CD14-positive monocyte (primary cell): ENCODE data around the gene ZCRB1. TPM values are rescaled to one million over a fixed set of nuclear protein-coding genes. Genes with fewer than 3 reads are reported as not detected.

Experiments used
- DNase-seq, 3 donors: peaks; one replicate each; pipeline ENCODE4 v3.0.0-alpha.2; 2011 to 2022
- H2AFZ ChIP-seq: 2 replicates; pipeline ENCODE4 v1.6.0; 2012; ENCODE audit warnings: mild to moderate bottlenecking, low read depth, low read length, inconsistent platforms; ENCODE audit not compliant: insufficient read depth, poor library complexity, severe bottlenecking
- H3K27ac ChIP-seq, 2 donors: 1 replicate in 1 of 2; 2 replicates in 1 of 2; pipeline ENCODE4 v1.5.1; 2012 to 2013; ENCODE audit warnings: low read length in 2 of 2, control low read depth in 1 of 2, inconsistent platforms in 1 of 2, low read depth in 1 of 2, mild to moderate bottlenecking in 1 of 2
- H3K27me3 ChIP-seq, 2 donors: one replicate each; pipeline versions ENCODE4 v1.6.0 to v1.6.1; 2011 to 2013; ENCODE audit warnings: low read length in 2 of 2; ENCODE audit not compliant: control insufficient read depth in 2 of 2, insufficient read depth in 2 of 2
- H3K36me3 ChIP-seq, 2 donors: replicated peaks in 1 of 2; 1 replicate in 1 of 2; 2 replicates in 1 of 2; pipeline versions ENCODE4 v1.5.1 to v1.6.1; 2012 to 2013; ENCODE audit warnings: low read length in 2 of 2, control low read depth in 1 of 2, inconsistent platforms in 1 of 2, mild to moderate bottlenecking in 1 of 2; ENCODE audit not compliant: insufficient read depth in 2 of 2, control insufficient read depth in 1 of 2
- H3K4me1 ChIP-seq, 2 donors: 1 replicate in 1 of 2; 2 replicates in 1 of 2; pipeline versions ENCODE4 v1.5.1 to v1.6.1; 2012 to 2013; ENCODE audit warnings: low read length in 2 of 2, control low read depth in 1 of 2, inconsistent platforms in 1 of 2, mild to moderate bottlenecking in 1 of 2, moderate library complexity in 1 of 2; ENCODE audit not compliant: insufficient read depth in 2 of 2, control insufficient read depth in 1 of 2
- H3K4me2 ChIP-seq: replicated peaks from 2 replicates; pipeline ENCODE3; 2012; ENCODE audit warnings: low read length, moderate library complexity, mild to moderate bottlenecking; ENCODE audit not compliant: poor library complexity, severe bottlenecking; ENCODE audit errors: extremely low read depth
- H3K4me3 ChIP-seq, 3 experiments: fragments of 200-600 bp in 1 of 3; sonication (generic) in 1 of 3; replicated peaks in 1 of 3; 1 replicate in 2 of 3; 2 replicates in 1 of 3; pipeline ENCODE4 v1.5.1; 2011 to 2013; ENCODE audit warnings: low read length in 3 of 3, mild to moderate bottlenecking in 3 of 3, control low read depth in 2 of 3, low read depth in 2 of 3, inconsistent platforms in 1 of 3, moderate library complexity in 1 of 3
- H3K79me2 ChIP-seq: 2 replicates; pipeline ENCODE4 v1.6.0; 2012; ENCODE audit warnings: mild to moderate bottlenecking, control low read depth, inconsistent platforms, low read length, moderate library complexity; ENCODE audit not compliant: insufficient read depth
- H3K9ac ChIP-seq: 2 replicates; pipeline ENCODE4 v1.6.0; 2017; ENCODE audit warnings: low read length, mild to moderate bottlenecking; ENCODE audit not compliant: insufficient read depth, poor library complexity, severe bottlenecking
- H3K9me3 ChIP-seq, 2 donors: replicated peaks in 1 of 2; 1 replicate in 1 of 2; 2 replicates in 1 of 2; pipeline versions ENCODE4 v1.5.1 to v1.6.1; 2012 to 2013; ENCODE audit warnings: low read length in 2 of 2, control low read depth in 1 of 2; ENCODE audit not compliant: control insufficient read depth in 1 of 2, insufficient read depth in 1 of 2
- H4K20me1 ChIP-seq: 2 replicates; pipeline ENCODE4 v1.6.0; 2012; ENCODE audit warnings: mild to moderate bottlenecking, low read length, control low read depth, moderate library complexity; ENCODE audit not compliant: insufficient read depth
- H3K27ac Mint-ChIP-seq, 7 donors: one replicate each; pipeline ENCODE4 v1.8.0; 2020; ENCODE audit warnings: mild to moderate bottlenecking in 7 of 7, mixed read lengths in 7 of 7, moderate library complexity in 6 of 7, inconsistent platforms in 2 of 7
- H3K27me3 Mint-ChIP-seq, 3 donors: one replicate each; pipeline ENCODE4 v1.8.0; 2021 to 2022; ENCODE audit warnings: low read depth in 3 of 3, mild to moderate bottlenecking in 3 of 3, mixed read lengths in 3 of 3, moderate library complexity in 3 of 3, inconsistent platforms in 1 of 3
- H3K36me3 Mint-ChIP-seq, 2 donors: one replicate each; pipeline ENCODE4 v1.8.0; 2020; ENCODE audit warnings: mixed read lengths in 2 of 2, inconsistent platforms in 1 of 2, mild to moderate bottlenecking in 1 of 2
- H3K4me1 Mint-ChIP-seq: one replicate; pipeline ENCODE4 v1.8.0; 2020; ENCODE audit warnings: mild to moderate bottlenecking, mixed read lengths
- H3K4me3 Mint-ChIP-seq, 2 donors: one replicate each; pipeline ENCODE4 v1.8.0; 2020; ENCODE audit warnings: mild to moderate bottlenecking in 2 of 2, mixed read lengths in 2 of 2, moderate library complexity in 1 of 2
- H3K9me3 Mint-ChIP-seq, 7 donors: one replicate each; pipeline ENCODE4 v1.8.0; 2020 to 2022; ENCODE audit warnings: mixed read lengths in 7 of 7, mild to moderate bottlenecking in 6 of 7, moderate library complexity in 6 of 7, inconsistent platforms in 2 of 7
- WGBS: methylation state at CpG from one replicate; pipeline ENCODE4 v1.1.5; 2013; ENCODE audit warnings: missing lambda C conversion rate; ENCODE audit not compliant: insufficient coverage; 5-methylcytosine and 5-hydroxymethylcytosine counted together
- intact Hi-C, 2 donors: fragments of 100-400 bp; cut with micrococcal nuclease; formaldehyde crosslinking; loops; one replicate each; pipeline versions ENCODE4 v1.15.0 to v1.15.1; 2023
- polyA plus RNA-seq, 3 donors: library from polyadenylated mRNA; depleted of rRNA in 1 of 3; unstranded in 2 of 3; stranded (reverse) in 1 of 3; fragments of 300-500 nt in 2 of 3; fragments of >200 nt in 1 of 3; fragmentation: Illumina TruSeq in 2 of 3; gene quantifications; 1 replicate in 2 of 3; 2 replicates in 1 of 3; pipeline ENCODE4 v1.2.3, GENCODE V29; 2012 to 2021
- TF ChIP-seq, protein P1 (sequence below): fragments of 200-600 bp; IDR thresholded peaks from one replicate; pipeline ENCODE4 v1.8.0; 2022; ENCODE audit warnings: antibody characterized with exemption, mild to moderate bottlenecking

The ZCRB1 gene
- polyA plus RNA-seq, 3 donors = 9.2 to 34.4 (median 32.2) TPM

DNA sequence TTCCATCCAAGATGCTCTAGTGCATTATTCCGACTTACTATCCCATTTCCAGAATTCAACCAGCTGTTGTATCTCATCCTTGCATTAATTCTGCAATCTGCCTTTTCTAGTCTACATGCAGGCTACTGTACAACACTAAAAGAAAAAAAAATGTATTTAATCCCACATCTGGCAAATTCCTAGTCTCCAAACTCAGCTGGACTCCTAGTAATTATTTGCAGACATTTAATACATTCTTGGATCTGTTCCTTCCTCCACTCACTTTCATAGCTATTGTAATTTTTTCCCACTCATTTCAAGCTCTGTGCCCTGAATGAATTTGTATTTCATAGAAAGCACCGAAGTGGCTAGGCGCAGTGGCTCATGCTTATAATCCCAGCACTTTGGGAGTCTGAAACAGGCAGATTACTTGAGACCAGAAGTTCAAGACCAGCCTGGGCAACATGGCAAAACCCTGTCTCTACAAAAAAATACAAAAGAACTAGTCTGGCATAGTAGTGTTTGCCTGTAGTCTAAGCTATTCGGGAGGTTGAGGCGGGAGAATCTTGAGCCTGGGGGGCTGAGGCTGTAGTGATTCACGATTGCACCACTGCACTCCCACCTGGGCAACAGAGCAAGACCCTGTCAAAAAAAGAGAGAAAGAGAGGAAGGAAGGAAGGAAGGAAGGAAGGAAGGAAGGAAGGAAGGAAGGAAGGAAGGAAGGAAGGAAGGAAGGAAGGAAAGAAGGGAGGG is 48.3 kb downstream of the ZCRB1 start:
- H3K9ac ChIP-seq = no peak overlapping the region
- DNase-seq = no peak
- no peaks in the 10 kb centered on the region for H3K36me3 ChIP-seq
- 100% methylated on average over 3 of the region's 6 CpGs for WGBS
- peaks cover 0 to 4% of the 10 kb centered on the region in 2 donors for H3K9me3 ChIP-seq
- H3K79me2 ChIP-seq = no peaks in the 10 kb centered on the region
- H3K4me2 ChIP-seq = no peak overlapping the region
- no peaks in the 10 kb centered on the region for H4K20me1 ChIP-seq
- no peaks in the 10 kb centered on the region for H3K27me3 ChIP-seq
- no peak overlapping the region for H2AFZ ChIP-seq
- H3K4me3 ChIP-seq = no peak overlapping the region
- no peak overlapping the region for H3K27ac ChIP-seq
- Mint-ChIP-seq H3K36me3 (no peaks in the 10 kb centered on the region), H3K4me1 (peaks cover 5% of the 10 kb centered on the region), H3K27ac (no peak overlapping the region), H3K27me3 (no peaks in the 10 kb centered on the region), H3K9me3 (peaks cover 1 to 7% (median 6%) of the 10 kb centered on the region in 7 donors), H3K4me3 (no peak overlapping the region)
- intact Hi-C loops = no loop called here
- no peaks in the 10 kb centered on the region for H3K4me1 ChIP-seq
- TF ChIP-seq, protein P1, sequence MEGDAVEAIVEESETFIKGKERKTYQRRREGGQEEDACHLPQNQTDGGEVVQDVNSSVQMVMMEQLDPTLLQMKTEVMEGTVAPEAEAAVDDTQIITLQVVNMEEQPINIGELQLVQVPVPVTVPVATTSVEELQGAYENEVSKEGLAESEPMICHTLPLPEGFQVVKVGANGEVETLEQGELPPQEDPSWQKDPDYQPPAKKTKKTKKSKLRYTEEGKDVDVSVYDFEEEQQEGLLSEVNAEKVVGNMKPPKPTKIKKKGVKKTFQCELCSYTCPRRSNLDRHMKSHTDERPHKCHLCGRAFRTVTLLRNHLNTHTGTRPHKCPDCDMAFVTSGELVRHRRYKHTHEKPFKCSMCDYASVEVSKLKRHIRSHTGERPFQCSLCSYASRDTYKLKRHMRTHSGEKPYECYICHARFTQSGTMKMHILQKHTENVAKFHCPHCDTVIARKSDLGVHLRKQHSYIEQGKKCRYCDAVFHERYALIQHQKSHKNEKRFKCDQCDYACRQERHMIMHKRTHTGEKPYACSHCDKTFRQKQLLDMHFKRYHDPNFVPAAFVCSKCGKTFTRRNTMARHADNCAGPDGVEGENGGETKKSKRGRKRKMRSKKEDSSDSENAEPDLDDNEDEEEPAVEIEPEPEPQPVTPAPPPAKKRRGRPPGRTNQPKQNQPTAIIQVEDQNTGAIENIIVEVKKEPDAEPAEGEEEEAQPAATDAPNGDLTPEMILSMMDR = no peak

DNA sequence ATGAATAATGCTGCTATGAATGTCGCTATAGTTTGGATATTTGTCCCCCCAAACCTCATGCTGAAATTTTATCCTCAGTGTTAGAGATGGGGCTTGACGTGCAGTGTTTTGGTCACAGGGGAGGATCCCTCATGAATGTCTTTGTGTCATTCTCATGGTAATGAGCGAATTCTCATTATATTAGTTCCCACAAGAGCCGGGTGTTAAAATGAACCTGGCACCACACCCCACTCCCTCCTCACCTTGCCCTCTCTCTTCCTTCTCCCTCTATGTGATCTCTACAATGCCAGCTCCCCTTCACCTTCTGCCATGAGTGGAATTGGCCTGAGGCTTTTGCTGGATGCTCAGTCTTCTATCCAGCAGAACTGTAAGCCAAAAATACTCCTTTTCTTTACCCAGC is 50.4 kb downstream of the ZCRB1 start:
- no peak overlapping the region for H3K9ac ChIP-seq
- intact Hi-C loops = no loop called here
- no peak overlapping the region for H3K4me2 ChIP-seq
- no peak overlapping the region for H3K27ac Mint-ChIP-seq
- no peaks in the 10 kb centered on the region for H3K36me3 Mint-ChIP-seq
- H3K9me3 ChIP-seq = peaks cover 0 to 8% of the 10 kb centered on the region in 2 donors
- WGBS = 90% methylated on average over 2 of the region's 4 CpGs
- H3K9me3 Mint-ChIP-seq = peaks cover 2 to 10% (median 7%) of the 10 kb centered on the region in 7 donors
- H3K79me2 ChIP-seq = no peaks in the 10 kb centered on the region
- no peak for DNase-seq
- no peak overlapping the region for H2AFZ ChIP-seq
- no peak overlapping the region for H3K4me3 Mint-ChIP-seq
- H3K27me3 Mint-ChIP-seq = no peaks in the 10 kb centered on the region
- H3K4me1 ChIP-seq = peaks cover 15% of the 10 kb centered on the region in 2 donors
- no peak overlapping the region for H3K4me3 ChIP-seq
- TF ChIP-seq, protein P1 = no peak
- no peaks in the 10 kb centered on the region for H3K36me3 ChIP-seq
- no peak overlapping the region for H3K27ac ChIP-seq
- peaks cover 16% of the 10 kb centered on the region for H3K4me1 Mint-ChIP-seq
- H4K20me1 ChIP-seq = no peaks in the 10 kb centered on the region
- no peaks in the 10 kb centered on the region for H3K27me3 ChIP-seq
